GM19035 (cell line): ENCODE measurements around the gene GOT1.

Experiments
- ATAC-seq: cut with Tn5 transposase; IDR thresholded peaks from one replicate; pipeline ENCODE4 v1.9.1; 2021; ENCODE audit not compliant: unreplicated experiment

GOT1 gene

GRCh38 chr10:99360934-99361333, 69.5 kb downstream of the GOT1 start:
- no peak for ATAC-seq

DNA sequence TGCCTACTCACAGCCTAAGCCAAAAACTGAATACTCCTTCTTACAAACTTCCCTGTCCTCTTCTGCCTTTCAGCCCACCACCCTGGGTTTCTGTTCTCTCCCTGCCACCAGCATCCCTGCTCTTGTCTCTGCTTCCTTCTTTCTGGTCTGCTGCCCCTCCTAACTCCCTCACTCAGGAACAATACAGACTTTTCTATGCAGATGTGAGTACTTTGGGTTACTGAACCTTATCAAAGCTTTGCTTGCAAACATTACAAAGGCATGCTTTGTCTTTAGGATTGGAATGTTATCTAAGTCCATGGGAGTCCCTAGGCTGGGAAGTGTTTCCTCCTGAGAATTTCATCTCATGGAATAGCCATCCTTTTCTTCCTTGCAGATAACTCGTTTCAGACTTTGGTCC, 72.3 kb downstream of the GOT1 start:
- no peak for ATAC-seq

- no peak for ATAC-seq
Observed at GRCh38 chr10:99357691-99358090, 72.7 kb downstream of the GOT1 start.

DNA sequence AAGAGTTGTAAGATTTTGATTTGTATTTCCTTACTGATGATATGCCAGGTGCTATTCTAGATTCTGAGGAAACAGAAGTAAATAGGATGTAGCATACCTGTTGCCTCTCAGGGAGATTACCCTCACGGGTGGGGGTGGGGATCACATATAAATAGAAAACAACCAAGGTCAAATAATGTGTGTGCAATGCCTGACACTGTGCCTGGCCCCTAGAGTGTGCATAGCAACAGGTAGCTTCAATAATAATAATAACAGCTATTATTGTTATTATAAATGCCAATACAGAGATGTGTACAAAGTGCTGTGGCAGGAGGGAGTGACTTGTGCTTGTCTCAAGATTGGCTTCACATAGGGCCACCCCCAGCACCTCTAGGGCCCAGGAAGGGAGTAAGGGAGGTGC, 77.2 kb downstream of the GOT1 start:
- ATAC-seq: no peak

DNA sequence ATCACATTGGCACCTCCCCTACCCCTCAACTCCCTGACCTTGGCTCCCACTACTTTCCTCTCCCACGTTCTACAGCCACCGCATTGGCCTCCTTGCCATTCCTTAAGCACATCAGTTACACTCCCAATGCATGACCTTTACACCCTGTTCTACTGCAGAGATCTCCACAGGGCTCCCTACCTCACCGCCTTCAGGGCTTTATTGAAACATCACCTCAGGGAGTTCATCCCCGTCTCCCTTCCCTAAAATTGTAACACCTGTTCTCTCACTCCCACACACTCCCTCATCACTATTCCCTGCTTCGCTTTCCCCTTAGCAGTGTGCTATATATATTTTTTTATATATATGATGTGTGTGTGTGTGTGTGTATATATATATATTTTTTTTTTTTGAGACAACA, 82.8 kb downstream of the GOT1 start:
- no peak for ATAC-seq
